ENCODE results near the gene WNT9A. TPM values are rescaled to one million over a fixed set of nuclear protein-coding genes. Genes with fewer than 3 reads are reported as not detected.

The WNT9A gene
- total and polyA plus RNA-seq, 4 donors = 0.03 to 0.08 TPM; not detected in 2

- TF ChIP-seq GABPA (IDR thresholded peaks at IDR 0.05 in 1 of 2, conservative IDR thresholded peaks at IDR 0.05 in 1 of 2) (no peak), MAX (IDR thresholded peaks at IDR 0.05) (no peak), HNF4G (IDR thresholded peaks at IDR 0.05) (no peak), SP1 (IDR thresholded peaks at IDR 0.05) (no peak), YY1 (IDR thresholded peaks at IDR 0.05) (no peak), RAD21 (IDR thresholded peaks at IDR 0.05) (no peak), ZBTB33 (IDR thresholded peaks at IDR 0.05) (no peak)
Measured at GRCh38 chr1:227935826-227936225, 11.9 kb downstream of the WNT9A start (continued).

GRCh38 chr1:227934476-227935313 is 13.0 kb downstream of the WNT9A start:
- 76% methylated on average over 5 of the region's 5 CpGs for WGBS
- H3K27ac ChIP-seq (ENCODE audit: low read depth in 1 of 2, low read length in 2 of 2) = peak overlapping the region; percentile 46 to 48
- no peak overlapping the region for H3K9ac ChIP-seq (ENCODE audit: low read depth in 1 of 2, low read length in 2 of 2)
- H3K9me3 ChIP-seq (ENCODE audit: control insufficient read depth in 4 of 4, low read length in 3 of 4) = no peaks in the 10 kb centered on the region
- no peaks in the 10 kb centered on the region for H3K4me1 ChIP-seq (ENCODE audit: control insufficient read depth in 4 of 4, insufficient read depth in 4 of 4, low read length in 3 of 4)
- peaks cover 0 to 2% (median 0%) of the 10 kb centered on the region in 4 donors for H3K27me3 ChIP-seq (ENCODE audit: control insufficient read depth in 4 of 4, insufficient read depth in 4 of 4, low read length in 3 of 4)
- H3K36me3 ChIP-seq (ENCODE audit: control insufficient read depth in 4 of 4, insufficient read depth in 3 of 4, low read depth in 1 of 4, low read length in 3 of 4) = no peaks in the 10 kb centered on the region
- DNase-seq (ENCODE audit: low spot score) = no peak
- H3K4me3 ChIP-seq (ENCODE audit: low read depth in 1 of 3, low read length in 3 of 3) = no peak overlapping the region
- TF ChIP-seq YY1 (IDR thresholded peaks at IDR 0.05) = no peak
- no peak for TF ChIP-seq TAF1 (conservative IDR thresholded peaks at IDR 0.05)
- TF ChIP-seq MAX (IDR thresholded peaks at IDR 0.05) = no peak
- TF ChIP-seq JUND (IDR thresholded peaks at IDR 0.05) = no peak
- TF ChIP-seq FOXA1 (IDR thresholded peaks at IDR 0.05) = no peak
- TF ChIP-seq REST (IDR thresholded peaks at IDR 0.05) = no peak
- no peak for TF ChIP-seq RAD21 (IDR thresholded peaks at IDR 0.05)
- no peak for TF ChIP-seq RXRA (IDR thresholded peaks at IDR 0.05)
- no peak for TF ChIP-seq HNF4G (IDR thresholded peaks at IDR 0.05)
- TF ChIP-seq HNF4A (conservative IDR thresholded peaks at IDR 0.05) = no peak
- no peak for TF ChIP-seq GABPA (IDR thresholded peaks at IDR 0.05 in 1 of 2, conservative IDR thresholded peaks at IDR 0.05 in 1 of 2)
